Epithelial cell of esophagus (primary cell): Measurements from ENCODE around the gene VEGFA.

Source experiments
- DNase-seq: peaks from one replicate; pipeline ENCODE4 v3.0.0; 2010; ENCODE audit warnings: low read depth
- H3K4me3 ChIP-seq: 2 replicates; pipeline ENCODE4 v1.5.1; 2011; ENCODE audit warnings: mild to moderate bottlenecking, low read length, control low read depth
- TF ChIP-seq, protein P1 (sequence below): IDR thresholded peaks from 2 replicates; pipeline ENCODE4 v1.5.1; 2011; ENCODE audit warnings: low read depth, mild to moderate bottlenecking, low read length, control low read depth, inconsistent platforms; ENCODE audit not compliant: insufficient read depth; ENCODE audit errors: missing control alignments

VEGFA gene

DNA sequence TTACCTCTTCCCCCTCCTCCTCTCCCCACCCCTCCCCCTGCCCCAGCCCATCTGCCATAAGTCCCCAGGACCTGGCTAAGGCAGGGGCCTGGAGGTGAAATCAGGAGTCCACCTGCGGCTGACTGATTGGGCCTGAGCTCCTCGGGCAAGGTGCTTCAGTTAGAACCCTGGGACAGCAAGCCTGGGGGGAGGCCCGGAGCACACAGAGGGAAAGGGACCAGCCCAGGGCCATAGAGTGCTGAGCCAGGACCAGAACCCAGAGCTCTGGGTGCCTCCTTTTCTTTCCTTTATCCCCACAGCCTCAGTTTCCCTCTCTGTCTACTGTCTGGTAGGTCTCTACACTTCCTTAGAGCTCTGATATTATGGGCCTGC lies 35.7 kb upstream of the VEGFA start:
- no peak for DNase-seq
- TF ChIP-seq, protein P1, sequence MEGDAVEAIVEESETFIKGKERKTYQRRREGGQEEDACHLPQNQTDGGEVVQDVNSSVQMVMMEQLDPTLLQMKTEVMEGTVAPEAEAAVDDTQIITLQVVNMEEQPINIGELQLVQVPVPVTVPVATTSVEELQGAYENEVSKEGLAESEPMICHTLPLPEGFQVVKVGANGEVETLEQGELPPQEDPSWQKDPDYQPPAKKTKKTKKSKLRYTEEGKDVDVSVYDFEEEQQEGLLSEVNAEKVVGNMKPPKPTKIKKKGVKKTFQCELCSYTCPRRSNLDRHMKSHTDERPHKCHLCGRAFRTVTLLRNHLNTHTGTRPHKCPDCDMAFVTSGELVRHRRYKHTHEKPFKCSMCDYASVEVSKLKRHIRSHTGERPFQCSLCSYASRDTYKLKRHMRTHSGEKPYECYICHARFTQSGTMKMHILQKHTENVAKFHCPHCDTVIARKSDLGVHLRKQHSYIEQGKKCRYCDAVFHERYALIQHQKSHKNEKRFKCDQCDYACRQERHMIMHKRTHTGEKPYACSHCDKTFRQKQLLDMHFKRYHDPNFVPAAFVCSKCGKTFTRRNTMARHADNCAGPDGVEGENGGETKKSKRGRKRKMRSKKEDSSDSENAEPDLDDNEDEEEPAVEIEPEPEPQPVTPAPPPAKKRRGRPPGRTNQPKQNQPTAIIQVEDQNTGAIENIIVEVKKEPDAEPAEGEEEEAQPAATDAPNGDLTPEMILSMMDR = no peak
- no peak overlapping the region for H3K4me3 ChIP-seq

DNA sequence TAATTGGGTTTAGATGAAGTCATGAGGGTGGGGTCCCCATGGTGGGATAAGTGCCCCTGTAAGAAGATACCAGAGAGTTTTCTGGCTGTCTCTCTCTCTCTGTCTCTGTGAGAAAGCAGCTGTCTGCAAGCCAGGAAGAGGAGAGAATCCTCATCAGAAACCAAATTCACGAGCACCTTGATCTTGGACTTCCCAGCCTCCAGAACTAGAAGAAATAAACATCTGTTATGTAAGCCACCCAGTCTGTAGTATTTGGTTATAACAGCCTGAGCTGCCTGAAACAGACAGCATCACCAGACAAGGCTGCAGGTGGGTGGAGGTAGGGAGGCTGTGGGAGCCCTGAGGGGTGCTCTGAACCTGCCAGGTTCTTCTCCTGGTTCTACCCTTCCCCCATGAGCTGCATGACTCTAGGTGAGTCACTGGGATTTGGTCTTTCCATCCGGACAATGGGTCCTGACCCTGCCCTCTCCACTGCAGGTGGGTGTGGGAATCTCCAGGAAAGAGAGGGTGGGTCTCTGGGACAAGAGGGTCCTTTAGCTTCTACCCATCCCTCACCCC lies 34.3 kb upstream of the VEGFA start:
- no peak overlapping the region for H3K4me3 ChIP-seq
- TF ChIP-seq, protein P1 = no peak
- DNase-seq = peak; percentile 57

DNA sequence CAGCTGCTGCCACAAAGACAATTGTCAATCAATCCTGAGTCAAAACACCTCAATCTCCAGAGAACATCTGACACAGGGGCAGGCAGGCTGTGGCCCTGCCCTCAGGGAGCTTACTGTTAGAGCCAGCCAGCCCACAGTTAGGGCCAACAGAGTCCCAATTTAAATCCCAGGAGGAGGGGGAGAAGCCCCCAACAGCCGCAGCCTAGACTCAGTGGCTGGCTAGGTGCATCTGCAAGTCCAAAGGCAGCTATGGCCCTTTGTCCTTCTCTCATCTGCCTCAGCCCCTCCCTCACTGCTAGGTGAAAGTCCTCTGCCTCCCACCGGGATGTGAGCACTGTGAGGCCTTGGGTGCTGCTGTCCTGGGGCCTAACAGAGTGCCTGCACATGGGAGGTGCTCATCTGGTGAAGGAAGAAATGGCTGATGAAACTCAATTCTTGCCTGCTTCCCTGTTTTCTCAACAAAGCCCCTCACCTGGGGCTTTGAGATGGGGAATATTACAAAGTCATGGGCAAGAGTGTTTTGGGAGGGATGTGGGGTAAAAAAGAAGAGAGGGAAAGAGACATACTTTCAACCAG lies 33.7 kb upstream of the VEGFA start:
- TF ChIP-seq, protein P1 = no peak
- DNase-seq = no peak
- no peak overlapping the region for H3K4me3 ChIP-seq

DNA sequence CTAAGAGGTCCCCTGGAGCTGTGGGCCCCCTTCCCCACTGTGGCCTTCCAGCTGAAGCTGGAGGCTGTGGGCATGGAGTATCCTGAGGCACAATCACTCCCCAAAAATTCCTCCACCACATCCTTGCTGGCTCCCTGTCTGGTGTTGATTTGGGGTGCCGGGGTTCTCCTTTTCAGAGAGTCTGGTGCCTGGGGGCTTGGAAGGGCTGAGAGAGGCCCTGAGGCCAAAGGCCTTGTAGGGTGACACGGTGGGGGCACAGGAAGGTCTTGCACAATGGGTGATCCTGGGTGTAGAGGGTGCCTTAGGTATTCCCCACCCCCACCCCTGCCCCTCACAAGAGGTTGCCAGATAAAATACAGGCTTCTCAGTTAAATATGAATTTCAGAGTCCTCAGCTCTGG lies 33.2 kb upstream of the VEGFA start:
- TF ChIP-seq, protein P1 = no peak
- no peak for DNase-seq
- no peak overlapping the region for H3K4me3 ChIP-seq

DNA sequence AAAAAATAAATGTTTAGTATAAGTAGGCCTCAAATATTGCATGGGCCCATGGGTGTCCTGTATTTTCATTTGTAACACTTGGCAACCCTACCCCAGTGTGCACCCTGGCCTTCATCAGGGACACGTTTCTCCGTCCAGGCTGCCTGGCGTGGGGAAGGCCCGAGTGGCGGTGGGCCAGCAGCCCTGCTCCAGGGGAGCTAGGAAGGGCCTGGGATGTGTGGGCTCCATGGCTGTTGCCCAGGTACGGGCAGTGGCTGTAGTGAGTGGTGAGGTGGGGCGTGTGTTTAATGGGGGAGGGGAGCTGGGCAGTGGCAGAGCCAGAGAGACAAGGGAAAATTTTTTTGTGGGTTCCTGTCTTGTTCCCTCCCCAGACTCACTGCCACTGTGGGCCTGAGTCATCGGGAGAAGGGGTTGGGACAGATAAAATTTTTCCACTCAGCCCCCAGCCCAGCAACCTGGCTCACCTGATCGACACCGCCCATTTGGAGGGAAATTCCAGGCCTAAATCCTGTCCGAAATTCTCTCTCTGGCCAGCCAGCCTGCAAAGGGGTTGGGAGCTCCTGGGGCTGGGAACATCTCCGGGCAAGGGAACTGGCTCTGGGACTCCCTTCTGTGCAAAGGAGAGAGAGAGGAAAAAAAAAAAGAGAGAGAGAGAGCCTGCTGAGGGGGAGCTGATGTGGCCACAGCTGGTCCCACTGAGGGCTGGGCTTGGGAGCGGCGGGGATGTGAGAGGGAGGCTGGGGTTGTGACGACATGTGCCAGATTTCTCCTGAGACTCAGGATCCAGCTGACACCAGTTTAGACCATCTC lies 32.5 kb upstream of the VEGFA start:
- DNase-seq = peak; percentile 54
- H3K4me3 ChIP-seq = no peak overlapping the region
- TF ChIP-seq, protein P1 = no peak

DNA sequence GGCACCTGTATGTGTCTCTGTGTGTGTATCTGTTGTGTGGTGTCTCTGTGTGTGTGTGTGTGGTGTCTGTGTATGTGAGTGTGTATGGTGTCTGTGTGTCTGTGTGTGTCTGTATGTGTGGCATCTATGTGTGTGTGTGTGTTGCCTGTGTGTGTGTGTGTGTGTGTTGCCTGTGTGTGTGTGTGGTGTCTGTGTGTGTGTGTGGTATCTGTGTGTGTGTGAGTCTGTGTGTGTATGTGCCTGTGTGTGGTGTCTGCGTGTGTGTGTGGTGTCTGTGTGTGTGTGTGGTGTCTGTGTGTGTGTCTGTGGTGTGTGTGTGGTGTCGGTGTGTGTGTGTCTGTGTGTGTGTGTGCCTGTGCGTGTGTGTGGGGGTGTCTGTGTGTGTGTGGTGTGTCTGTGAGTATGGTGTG lies 31.7 kb upstream of the VEGFA start:
- DNase-seq = no peak
- no peak overlapping the region for H3K4me3 ChIP-seq
- TF ChIP-seq, protein P1 = no peak
